HCT116 (cell line): ENCODE results near the gene TRA2A. TPM values are rescaled to one million over a fixed set of nuclear protein-coding genes. Genes with fewer than 3 reads are reported as not detected.

Experiments used
- ATAC-seq: fragments of 200-7000 bp; cut with Tn5 transposase; 2 replicates; pipeline ENCODE4 v1.9.1; 2020; ENCODE audit warnings: mild to moderate bottlenecking, moderate library complexity
- BruUV-seq: library from RNA; stranded (reverse); fragments of 400-500 nt; replicated peaks from 2 replicates; lab custom pipeline; 2021; lab: Mats Ljungman, UMichigan
- CTCF ChIA-PET: fragments of 300-600 bp; sonication (Branson Sonifier 250); formaldehyde crosslinking; loops from one replicate; lab custom pipeline; 2021; ENCODE audit warnings: antibody characterized with exemption; lab: Charles Lee
- POLR2A ChIA-PET: fragments of 300-600, 350-600 bp; sonication (Branson Sonifier 250); formaldehyde crosslinking; loops from one replicate; lab custom pipeline; 2021; ENCODE audit warnings: antibody characterized with exemption; lab: Charles Lee
- RAD21 ChIA-PET, 2 experiments: fragments of 300-600 bp; sonication (Branson Sonifier 250); formaldehyde crosslinking; loops; one replicate each; lab custom pipeline; 2023; ENCODE audit warnings: low total read pairs in 2 of 2; ENCODE audit not compliant: uncharacterized antibody in 2 of 2, unreplicated experiment in 2 of 2, low non-redundant PET in 1 of 2; lab: Charles Lee
- DNase-seq: peaks from one replicate; pipeline ENCODE4 v3.0.0-alpha.2; 2010; ENCODE audit warnings: low read depth, low spot score
- H2AFZ ChIP-seq: fragments of 200-600 bp; shearing (Covaris generic), sonication (generic); 2 replicates; pipeline ENCODE4 v1.6.1; 2017; ENCODE audit warnings: low read depth, mixed run types, mixed read lengths, antibody characterized with exemption, low read length; ENCODE audit not compliant: poor library complexity, severe bottlenecking
- H3K27ac ChIP-seq: 2 replicates; pipeline ENCODE4 v1.5.1; 2012; ENCODE audit warnings: low read depth, low read length
- H3K27me3 ChIP-seq: fragments of 200-600 bp; sonication (generic); 2 replicates; pipeline ENCODE4 v1.6.1; 2016; ENCODE audit warnings: mixed run types, low read length, mixed read lengths; ENCODE audit not compliant: insufficient read depth
- H3K36me3 ChIP-seq, 2 experiments: fragments of 200-500 bp in 1 of 2; fragments of 200-600 bp in 1 of 2; sonication (Bioruptor generic) in 1 of 2; sonication (generic) in 1 of 2; 2 replicates each; pipeline versions ENCODE4 v1.5.1 to v1.6.1; 2014 to 2016; ENCODE audit warnings: low read length in 2 of 2, inconsistent platforms in 1 of 2, mixed read lengths in 1 of 2, mixed run types in 1 of 2; ENCODE audit not compliant: insufficient read depth in 2 of 2, control insufficient read depth in 1 of 2
- H3K4me1 ChIP-seq, 2 experiments: fragments of 200-600 bp in 1 of 2; sonication (generic) in 1 of 2; 2 replicates each; pipeline versions ENCODE4 v1.5.1 to v1.6.1; 2012 to 2017; ENCODE audit warnings: low read length in 2 of 2, inconsistent platforms in 1 of 2, mild to moderate bottlenecking in 1 of 2, mixed read lengths in 1 of 2, mixed run types in 1 of 2, moderate library complexity in 1 of 2; ENCODE audit not compliant: insufficient read depth in 2 of 2, control insufficient read depth in 1 of 2
- H3K4me2 ChIP-seq: fragments of 200-600 bp; sonication (generic); 2 replicates; pipeline ENCODE4 v1.6.1; 2017; ENCODE audit warnings: mixed run types, low read length, mixed read lengths
- H3K4me3 ChIP-seq, 2 experiments: fragments of 200-600 bp in 1 of 2; sonication (generic) in 1 of 2; replicated peaks in 1 of 2; 2 replicates each; pipeline ENCODE4 v1.5.1; 2011 to 2016; ENCODE audit warnings: low read length in 2 of 2, control low read depth in 1 of 2, low read depth in 1 of 2, mild to moderate bottlenecking in 1 of 2, mixed read lengths in 1 of 2, mixed run types in 1 of 2
- H3K79me2 ChIP-seq: fragments of 200-600 bp; sonication (generic); 2 replicates; pipeline ENCODE4 v1.6.1; 2017; ENCODE audit warnings: mild to moderate bottlenecking, mixed run types, low read length, moderate library complexity, mixed read lengths; ENCODE audit not compliant: insufficient read depth
- H3K9ac ChIP-seq: fragments of 200-600 bp; sonication (generic); 2 replicates; pipeline ENCODE4 v1.6.1; 2016; ENCODE audit warnings: low read length, mixed read lengths
- H3K9me2 ChIP-seq: fragments of 200-600 bp; sonication (generic), shearing (Covaris generic); 2 replicates; pipeline ENCODE4 v1.6.1; 2017; ENCODE audit warnings: mixed run types, mild to moderate bottlenecking, moderate library complexity; ENCODE audit not compliant: insufficient read depth
- H3K9me3 ChIP-seq, 2 experiments: fragments of 200-500 bp in 1 of 2; fragments of 200-600 bp in 1 of 2; sonication (Bioruptor generic) in 1 of 2; sonication (generic) in 1 of 2; 2 replicates each; pipeline ENCODE4 v1.6.1; 2014 to 2017; ENCODE audit warnings: low read length in 2 of 2, mixed read lengths in 2 of 2, inconsistent platforms in 1 of 2, low read depth in 1 of 2, mild to moderate bottlenecking in 1 of 2, mixed run types in 1 of 2, moderate library complexity in 1 of 2; ENCODE audit not compliant: control insufficient read depth in 1 of 2, insufficient read depth in 1 of 2
- H4K20me1 ChIP-seq: fragments of 200-600 bp; sonication (generic), shearing (Covaris generic); 2 replicates; pipeline ENCODE4 v1.6.1; 2017; ENCODE audit warnings: mixed run types, mild to moderate bottlenecking, moderate library complexity; ENCODE audit not compliant: insufficient read depth
- CBX3 ChIP-seq: IDR thresholded peaks from 2 replicates; pipeline ENCODE4 v1.6.1; 2012; ENCODE audit warnings: low read depth
- EZH2phosphoT487 ChIP-seq: fragments of 200-600 bp; IDR thresholded peaks from 2 replicates; pipeline ENCODE4 v1.6.1; 2018; ENCODE audit warnings: antibody characterized with exemption, borderline replicate concordance
- FOSL1 ChIP-seq: IDR thresholded peaks from 2 replicates; pipeline ENCODE4 v1.6.1; 2012; ENCODE audit warnings: low read depth
- POLR2A ChIP-seq: IDR thresholded peaks from 2 replicates; pipeline ENCODE4 v1.7.0; 2011; ENCODE audit warnings: borderline replicate concordance; ENCODE audit not compliant: insufficient read depth, insufficient read length; ENCODE audit errors: extremely low read depth
- REST ChIP-seq: IDR thresholded peaks from 2 replicates; pipeline ENCODE4 v1.6.1; 2012; ENCODE audit warnings: low read depth
- SP1 ChIP-seq: IDR thresholded peaks from 2 replicates; pipeline ENCODE4 v1.6.1; 2012; ENCODE audit warnings: low read depth
- SRF ChIP-seq: IDR thresholded peaks from 2 replicates; pipeline ENCODE4 v1.6.1; 2012; ENCODE audit warnings: low read depth
- TCF7L2 ChIP-seq: IDR thresholded peaks from 2 replicates; pipeline ENCODE4 v1.7.0; 2011; ENCODE audit warnings: borderline replicate concordance, inconsistent platforms; ENCODE audit not compliant: insufficient read depth, insufficient read length; ENCODE audit errors: extremely low read depth
- ZBTB33 ChIP-seq: IDR thresholded peaks from 2 replicates; pipeline ENCODE4 v1.6.1; 2011; ENCODE audit warnings: mild to moderate bottlenecking, low read length, moderate library complexity; ENCODE audit not compliant: insufficient replicate concordance; ENCODE audit errors: extremely low read depth
- intact Hi-C: fragments of 100-400 bp; cut with micrococcal nuclease; formaldehyde crosslinking; loops from 2 replicates; pipeline ENCODE4 v1.10.0; 2022
- total RNA-seq: library from RNA; stranded (reverse); gene quantifications from one replicate; pipeline ENCODE4 v1.2.1, GENCODE V29; 2021; ENCODE audit not compliant: unreplicated experiment

TRA2A gene
- total RNA-seq, 1 experiment from 2014 or later, result 122 TPM

GRCh38 chr7:23531050-23531793 is 559 bp downstream of the TRA2A start:
- Histone ChIP-seq H3K4me1 (peaks cover 12 to 29% of the 10 kb centered on the region in 2 experiments), H3K9ac (peak overlapping the region; percentile 99), H3K79me2 (peaks cover 56% of the 10 kb centered on the region), H4K20me1 (peaks cover 48% of the 10 kb centered on the region; the same call in 1 of the 2 replicates), H3K36me3 (peaks cover 0 to 3% of the 10 kb centered on the region in 2 experiments; a peak in 1 of 4 replicates), H3K27me3 (no peaks in the 10 kb centered on the region), H2AFZ (no peak overlapping the region), H3K4me2 (peak overlapping the region; percentile 92), H3K27ac (peak overlapping the region; percentile 72), H3K9me3 (no peaks in the 10 kb centered on the region), H3K4me3 (peak overlapping the region; percentile 71 to 90), H3K9me2 (no peaks in the 10 kb centered on the region)
- intact Hi-C loops, result no loop called here
- ChIA-PET CTCF (interaction anchor here (0.9 to 2.8 kb wide), 2 partner anchors 14 to 16 kb away, joined by 6 to 16 read pairs; no protein-coding TSS in a partner anchor), POLR2A (interaction anchor here (0.6 to 1.5 kb wide), 3 partner anchors 8 to 232 kb away, joined by 3 to 5 read pairs (median 3); partner anchors contain the start of gene MALSU1), RAD21 (no interaction called here)
- BruUV-seq, result TSS peak; percentile 54
- ATAC-seq (peak; percentile 65), DNase-seq (no peak)
- TF ChIP-seq SRF, result no peak
- no peak for TF ChIP-seq FOSL1
- TF ChIP-seq REST, result no peak
- TF ChIP-seq TCF7L2, result no peak
- no peak for TF ChIP-seq POLR2A
- no peak for TF ChIP-seq ZBTB33
- no peak for TF ChIP-seq CBX3
- no peak for TF ChIP-seq EZH2phosphoT487
- TF ChIP-seq SP1, result no peak
